Daoy (cell line): ENCODE data around the gene PRCD. TPM values are rescaled to one million over a fixed set of nuclear protein-coding genes. Genes with fewer than 3 reads are reported as not detected.
"Not testable (repeated sequence)": the region's sequence is repeated elsewhere in the genome, so short reads cannot be mapped to it uniquely, and the experiment has no call there.

ENCODE experiments used
- DNase-seq: peaks from one replicate; pipeline ENCODE4 v3.0.0-alpha.2; 2015; ENCODE audit warnings: low read depth
- total RNA-seq: library from RNA; depleted of rRNA; stranded (reverse); fragments of >200 nt; shearing (Covaris generic); gene quantifications from 2 replicates; pipeline ENCODE4 v1.2.3, GENCODE V29; 2014

The PRCD gene
- total RNA-seq, 1 experiment from 2014 or later = 0.51 TPM

- peak; percentile 41 for DNase-seq
Measured at GRCh38 chr17:76556765-76557367, 17.0 kb downstream of the PRCD start.

GRCh38 chr17:76557368-76558197 is 17.7 kb downstream of the PRCD start:
- peak; percentile 97 for DNase-seq

DNA sequence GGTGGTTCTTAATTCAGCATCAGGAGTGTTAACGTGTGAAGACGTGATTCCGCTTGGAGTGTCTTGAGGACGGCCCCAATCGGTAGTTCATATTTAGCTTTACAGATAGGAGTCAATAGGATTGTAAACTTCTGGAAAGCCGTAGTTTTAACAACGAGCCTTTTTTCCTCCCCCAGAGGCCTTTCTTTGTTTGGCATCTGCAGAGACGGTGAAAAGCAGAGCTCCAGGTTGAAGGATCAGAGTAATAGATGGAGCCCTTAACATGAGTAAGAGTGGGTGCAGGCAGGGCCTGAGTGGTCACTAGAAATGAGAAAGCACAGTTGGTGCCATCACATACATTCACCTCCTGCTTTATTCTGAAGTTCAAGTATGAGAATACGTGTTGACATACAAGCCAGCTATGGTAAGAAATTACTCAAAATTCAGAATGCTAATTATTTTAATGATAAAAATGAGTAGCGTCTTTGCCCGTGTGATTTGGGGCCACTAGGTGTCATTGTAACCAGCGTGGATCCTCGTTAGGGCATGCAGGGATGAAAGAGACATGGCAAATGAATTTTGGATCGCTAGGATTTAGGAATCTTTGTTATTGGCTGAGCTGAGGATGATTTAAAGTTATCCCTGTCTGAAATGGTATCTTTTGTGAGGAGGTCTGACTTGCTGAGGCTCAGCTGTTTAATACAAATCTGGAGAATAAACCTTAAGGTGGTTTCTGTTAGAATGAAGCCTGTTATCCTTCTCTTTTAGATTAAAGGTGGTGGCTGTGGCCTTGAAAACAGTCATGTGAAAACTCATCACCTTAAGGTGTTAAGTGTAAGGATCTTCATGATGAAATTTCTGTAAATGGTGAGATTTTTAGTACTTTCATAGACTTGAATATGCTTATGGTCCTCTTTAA is 18.6 kb downstream of the PRCD start:
- DNase-seq = no peak

DNA sequence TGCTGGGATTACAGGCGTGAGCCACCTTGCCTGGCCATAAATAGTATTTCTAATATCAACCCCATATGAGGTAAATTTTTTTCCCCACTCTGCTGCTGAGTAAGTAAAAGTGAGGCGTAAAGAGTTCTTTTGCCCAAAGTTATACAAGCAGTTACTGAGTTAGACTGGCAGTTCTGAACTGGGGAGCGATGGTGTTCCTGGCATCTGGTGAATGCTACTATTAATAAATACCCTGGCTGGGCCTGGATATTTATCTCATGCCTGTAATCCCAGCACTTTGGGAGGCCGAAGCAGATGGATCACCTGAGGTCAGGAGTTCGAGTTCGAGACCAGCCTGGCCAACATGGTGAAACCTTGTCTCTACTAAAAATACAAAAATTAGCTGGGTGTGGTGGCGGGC is 19.6 kb downstream of the PRCD start:
- not testable (repeated sequence) for DNase-seq

DNA sequence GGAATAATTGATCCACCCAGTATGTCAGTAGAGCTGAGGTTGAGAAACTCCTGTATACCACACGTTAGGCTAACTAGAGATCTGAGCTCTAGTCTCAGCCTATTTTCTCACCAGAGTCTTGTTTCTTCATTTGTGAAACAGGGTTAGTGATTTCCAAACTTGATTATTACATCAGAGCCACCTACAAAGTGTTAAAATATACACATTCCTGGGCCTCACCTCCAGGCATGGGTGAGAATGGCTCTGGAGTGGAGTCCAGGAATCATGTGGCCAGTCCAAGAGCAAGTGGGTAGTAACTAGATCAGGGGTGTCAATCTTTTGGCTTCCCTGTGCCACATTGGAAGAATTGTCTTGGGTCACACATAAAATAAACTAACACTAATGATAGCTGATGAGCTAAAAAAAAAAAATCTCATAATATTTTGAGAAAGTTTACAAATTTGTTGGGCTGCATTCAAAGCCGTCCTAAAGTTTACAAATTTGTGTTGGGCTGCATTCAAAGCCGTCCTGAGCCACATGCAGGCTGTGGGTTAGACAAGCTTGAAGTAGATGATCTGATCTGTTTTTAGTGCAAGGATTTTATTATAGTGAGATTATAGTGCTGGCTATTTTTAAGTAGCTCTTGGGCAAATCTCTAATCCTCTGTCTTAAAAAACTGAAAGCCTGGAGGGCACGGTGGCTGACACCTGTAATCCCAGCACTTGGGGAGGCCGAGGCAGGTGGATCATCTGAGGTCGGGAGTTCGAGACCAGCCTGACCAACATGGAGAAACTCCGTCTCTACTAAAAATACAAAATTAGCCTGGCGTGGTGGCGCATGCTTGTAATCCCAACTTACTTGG is 20.4 kb downstream of the PRCD start:
- DNase-seq = no peak

- DNase-seq = no peak
Measured at GRCh38 chr17:76560877-76561221, 21.0 kb downstream of the PRCD start.

DNA sequence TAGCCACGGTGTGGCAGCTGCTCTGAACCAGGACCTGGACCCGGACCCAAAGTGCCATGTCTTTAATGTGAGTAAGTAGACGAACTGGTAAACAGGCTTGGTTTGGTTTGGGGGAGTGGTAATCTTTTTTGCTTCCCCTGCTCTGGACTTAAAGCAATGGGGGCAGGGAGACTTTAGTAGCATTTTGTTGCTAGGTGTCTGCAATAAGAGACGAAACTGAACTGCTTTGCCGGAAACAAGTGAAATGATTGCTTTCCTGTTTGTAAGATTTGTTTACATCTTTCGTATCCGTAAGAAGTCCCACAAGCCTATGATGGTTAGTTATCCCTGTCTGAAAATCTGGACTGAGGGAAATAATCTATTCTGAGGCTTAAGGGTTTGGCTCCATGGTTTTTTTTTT is 21.5 kb downstream of the PRCD start:
- no peak for DNase-seq

DNA sequence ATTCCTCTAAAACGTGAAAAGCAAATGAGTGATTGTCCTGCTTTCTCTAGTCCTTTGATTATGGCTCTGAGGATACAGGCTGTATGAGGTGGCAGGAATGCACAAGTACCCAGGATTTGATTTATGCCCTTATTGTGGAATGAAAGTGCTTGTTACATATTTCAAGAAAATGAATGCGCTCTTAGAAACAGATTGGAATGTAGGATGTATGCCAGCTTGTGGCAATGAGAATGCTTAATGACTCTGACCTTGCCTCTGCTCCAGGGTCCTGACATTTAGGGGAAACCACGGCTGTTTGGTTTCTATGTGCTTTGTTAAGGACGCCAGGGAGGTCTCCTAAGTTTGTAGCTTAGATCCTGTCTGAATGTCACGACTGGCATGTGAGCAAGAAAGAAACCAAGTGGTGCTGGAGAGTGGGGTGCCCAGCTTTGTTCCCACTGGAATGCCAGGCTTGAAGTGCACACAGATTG is 22.0 kb downstream of the PRCD start:
- peak; percentile 49 for DNase-seq

DNA sequence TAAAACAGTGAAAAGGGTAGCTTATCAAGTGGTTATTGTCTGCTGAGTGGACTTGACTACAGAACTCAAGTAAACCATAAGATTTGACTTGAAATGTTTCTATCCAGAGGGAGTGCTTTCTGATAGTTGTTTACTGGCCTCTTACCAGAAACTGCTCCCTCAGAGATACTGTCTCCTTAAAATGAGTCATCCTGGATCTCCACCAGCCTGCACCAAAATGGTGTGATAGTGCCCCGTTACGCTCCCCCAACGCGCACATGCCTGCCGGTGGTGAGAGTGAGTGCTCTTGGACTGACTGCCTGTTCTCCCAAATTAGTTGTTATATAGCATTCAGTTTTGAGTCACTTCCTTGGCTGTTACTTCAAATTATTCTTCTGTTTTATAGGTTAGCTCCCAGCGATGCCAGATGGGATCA is 22.9 kb downstream of the PRCD start:
- peak; percentile 85 for DNase-seq

DNA sequence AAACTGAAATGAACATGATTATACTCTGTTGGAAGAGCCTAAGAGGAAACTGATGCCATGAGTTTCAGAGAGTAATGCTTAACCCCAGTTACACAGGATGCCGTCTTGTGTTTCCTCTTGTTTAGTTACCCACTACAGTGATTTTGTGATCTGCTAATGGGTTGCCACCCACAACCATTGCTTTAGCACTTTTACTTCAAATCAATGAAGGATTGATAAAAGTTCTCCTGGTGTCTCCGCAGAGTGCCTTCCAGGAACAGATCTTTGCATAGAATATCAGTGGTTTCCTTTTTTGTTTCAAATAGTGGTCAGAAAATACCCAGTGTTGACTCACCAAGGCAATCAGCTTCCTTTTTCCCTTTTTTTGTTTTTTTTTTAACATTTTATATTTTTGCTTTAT is 23.5 kb downstream of the PRCD start:
- not testable (repeated sequence) for DNase-seq

DNA sequence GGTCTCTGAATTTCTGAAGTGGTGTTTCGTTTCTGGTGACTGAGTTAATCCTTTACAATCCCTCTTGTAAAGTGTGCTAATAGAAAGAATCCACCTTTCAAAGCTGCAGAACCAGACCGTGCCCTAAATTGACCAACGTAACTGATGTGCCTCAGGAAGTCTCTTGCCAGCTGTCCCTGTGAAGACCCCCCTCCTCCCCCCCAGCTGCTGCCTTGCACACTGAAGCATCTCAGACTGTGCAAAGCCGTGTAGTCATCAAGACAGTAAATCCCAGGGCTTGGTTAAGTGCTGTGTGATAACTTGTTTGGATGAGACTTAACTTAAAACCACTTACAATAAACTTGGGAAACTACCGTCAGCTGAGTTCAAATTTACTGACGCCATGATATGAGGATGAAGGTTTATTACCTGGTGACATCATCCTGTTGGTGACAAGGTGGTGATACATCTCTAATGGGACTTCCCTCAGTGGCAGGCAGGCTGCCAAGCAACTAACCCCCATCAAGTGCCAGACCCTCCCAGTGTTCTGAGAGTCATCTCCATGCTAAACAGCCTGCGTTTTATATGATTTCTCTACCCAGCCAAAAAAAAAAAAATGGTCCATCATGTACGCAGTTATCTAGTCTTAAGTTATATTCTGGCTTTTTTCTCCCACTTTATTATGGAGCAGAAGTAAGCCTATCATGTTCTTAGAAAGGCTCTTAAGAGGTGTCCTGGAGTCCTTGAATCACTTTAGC is 25.3 kb downstream of the PRCD start:
- peak; percentile 87 for DNase-seq

- DNase-seq = no peak
Measured at GRCh38 chr17:76565728-76566612, 26.1 kb downstream of the PRCD start.

DNA sequence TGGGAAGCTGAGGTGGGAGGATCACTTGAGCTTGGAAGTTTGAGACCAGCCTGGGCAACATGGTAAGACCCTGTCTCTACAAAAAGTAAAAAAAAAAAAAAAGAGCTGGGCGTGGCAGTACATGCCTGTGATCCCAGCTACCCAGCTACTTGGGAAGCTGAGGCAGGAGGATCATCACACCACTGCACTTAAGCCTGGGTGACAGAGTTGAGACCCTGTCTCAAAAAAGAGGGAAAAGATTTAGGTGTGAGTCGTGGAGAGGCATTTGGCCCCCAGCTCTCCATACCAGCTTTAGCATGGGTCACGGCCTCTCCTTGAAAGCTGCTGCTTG is 26.7 kb downstream of the PRCD start:
- DNase-seq = no peak

DNA sequence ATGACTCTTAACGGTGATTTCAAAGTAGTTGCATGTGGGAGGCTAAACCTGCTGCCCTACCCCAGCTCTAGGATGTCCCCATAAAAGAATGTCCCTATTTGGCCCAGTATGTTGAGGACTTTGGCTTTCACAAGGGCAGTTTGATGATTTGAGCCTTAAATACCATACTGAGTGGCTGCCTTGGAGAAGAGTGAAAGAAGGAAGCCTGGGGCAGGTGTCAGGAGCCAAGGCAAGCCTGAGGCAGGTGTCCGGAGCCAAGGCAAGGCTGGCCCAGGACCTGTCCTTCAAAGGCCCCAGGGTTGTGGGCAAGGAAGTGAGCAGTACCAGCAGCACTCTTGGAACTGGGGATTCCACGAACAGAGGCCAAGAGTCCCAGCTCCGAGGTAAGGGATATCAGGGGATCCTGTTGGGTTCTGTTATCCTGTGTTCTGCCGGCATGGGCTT is 27.2 kb downstream of the PRCD start:
- no peak for DNase-seq

- no peak for DNase-seq
Measured at GRCh38 chr17:76567634-76568432, 28.0 kb downstream of the PRCD start.

- no peak for DNase-seq
Measured at GRCh38 chr17:76568811-76569221, 29.0 kb downstream of the PRCD start.

DNA sequence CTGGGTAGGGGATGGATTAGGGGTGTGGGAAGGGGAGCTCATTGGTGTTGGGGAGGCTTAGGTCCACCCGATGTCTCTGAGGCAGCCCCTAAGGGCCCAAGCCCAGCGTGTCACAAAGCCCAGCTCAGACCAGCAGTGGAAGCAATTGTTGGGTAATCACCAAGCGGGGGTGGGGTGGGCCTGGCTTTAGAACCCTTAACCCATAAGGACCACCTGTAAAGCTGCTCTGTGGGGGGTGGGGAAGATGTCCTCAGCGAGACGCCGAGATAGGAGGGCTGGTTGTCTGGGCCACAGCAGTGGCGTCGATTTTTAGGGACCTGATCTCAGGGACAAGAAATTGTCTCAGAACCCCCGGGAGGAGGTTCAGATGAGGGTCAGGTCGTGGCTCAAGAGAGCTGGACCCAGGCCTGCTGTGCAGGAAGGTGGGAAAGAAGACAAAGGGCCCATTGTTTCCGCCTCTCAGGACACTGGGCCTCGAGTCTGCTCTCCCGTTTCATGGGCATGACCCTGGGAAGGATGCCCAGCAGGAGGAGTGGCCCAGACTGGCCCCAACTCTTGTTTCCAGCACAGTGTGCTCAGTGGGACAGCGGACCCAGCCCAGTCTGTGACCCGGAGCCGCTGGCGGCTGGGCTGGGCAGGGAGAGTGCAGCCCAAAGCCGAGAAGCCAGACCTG is 29.9 kb downstream of the PRCD start:
- no peak for DNase-seq

DNA sequence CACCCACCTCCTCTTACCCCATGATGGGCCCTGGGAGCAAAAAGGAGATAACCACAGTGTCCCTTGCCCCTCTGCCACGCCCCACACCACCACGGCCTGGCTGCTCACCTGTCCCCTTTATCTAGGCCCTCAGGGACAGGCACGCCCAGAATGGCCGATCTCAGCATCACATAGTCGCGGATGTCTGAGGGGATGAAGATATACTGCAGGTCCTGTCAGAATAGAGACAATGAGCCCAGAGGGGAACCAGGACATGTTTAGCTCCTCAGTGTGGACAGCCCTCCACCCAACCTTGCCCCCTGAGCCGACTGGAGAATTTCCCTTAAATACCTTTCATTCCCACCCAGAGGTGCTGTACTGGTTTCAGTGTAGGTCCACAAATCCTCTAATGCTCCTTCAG is 30.6 kb downstream of the PRCD start:
- no peak for DNase-seq
